GM12878 (cell line): ENCODE measurements around the gene REV3L.

ENCODE experiments used
- BRCA1 ChIP-seq: IDR thresholded peaks from 2 replicates; pipeline ENCODE4 v1.6.1; 2011; ENCODE audit warnings: low read depth, low read length, improper control_type of control experiment
- CHD4 ChIP-seq: fragments of 200-600 bp; sonication (generic); IDR thresholded peaks from 2 replicates; pipeline ENCODE4 v1.6.1; 2016; ENCODE audit warnings: mild to moderate bottlenecking
- CTCF ChIP-seq, 3 experiments: IDR thresholded peaks in 2 of 3; conservative IDR thresholded peaks in 1 of 3; 2 replicates each; pipeline ENCODE4 v1.5.1; 2011; ENCODE audit warnings: low read depth in 3 of 3, low read length in 3 of 3, mild to moderate bottlenecking in 3 of 3, control low read depth in 2 of 3, moderate library complexity in 2 of 3, inconsistent platforms in 1 of 3, mixed read lengths in 1 of 3; ENCODE audit not compliant: control insufficient read depth in 2 of 3, insufficient read depth in 1 of 3; ENCODE audit errors: extremely low read depth in 1 of 3
- DPF2 ChIP-seq: fragments of 450-650 bp; IDR thresholded peaks from 2 replicates; pipeline ENCODE4 v1.6.1; 2017; ENCODE audit warnings: mild to moderate bottlenecking
- FOS ChIP-seq: IDR thresholded peaks from 3 replicates; pipeline ENCODE4 v1.6.1; 2011; ENCODE audit warnings: borderline replicate concordance; ENCODE audit not compliant: insufficient read length; ENCODE audit errors: extremely low read depth
- IRF4 ChIP-seq: IDR thresholded peaks from 2 replicates; pipeline ENCODE4 v1.6.1; 2011; ENCODE audit warnings: low read depth, low read length
- JUND ChIP-seq: IDR thresholded peaks from 2 replicates; pipeline ENCODE4 v1.6.1; 2012; ENCODE audit warnings: low read depth, mild to moderate bottlenecking, low read length, improper control_type of control experiment, moderate library complexity
- NR2C1 ChIP-seq: fragments of 450-650 bp; IDR thresholded peaks from 2 replicates; pipeline ENCODE4 v1.6.1; 2017; ENCODE audit warnings: antibody characterized with exemption, mild to moderate bottlenecking, moderate library complexity
- SRF ChIP-seq, 2 experiments: IDR thresholded peaks; 2 replicates each; pipeline ENCODE4 v1.6.1; 2011; ENCODE audit warnings: low read depth in 2 of 2, low read length in 2 of 2, mild to moderate bottlenecking in 1 of 2, moderate library complexity in 1 of 2
- SUZ12 ChIP-seq: fragments of 200-600 bp; sonication (generic); IDR thresholded peaks from one replicate; pipeline ENCODE4 v1.6.1; 2018; ENCODE audit warnings: antibody characterized with exemption, mild to moderate bottlenecking; ENCODE audit not compliant: unreplicated experiment
- TCF7 ChIP-seq: IDR thresholded peaks from 2 replicates; pipeline ENCODE4 v1.6.1; 2014; ENCODE audit warnings: antibody characterized with exemption, borderline replicate concordance
- TF ChIP-seq, protein P1 (sequence below): IDR thresholded peaks from 2 replicates; pipeline ENCODE4 v1.6.1; 2012; ENCODE audit warnings: low read depth, low read length, improper control_type of control experiment

GRCh38 chr6:111445861-111446267, 37.2 kb downstream of the REV3L start:
- no peak for TF ChIP-seq TCF7
- no peak for TF ChIP-seq SUZ12
- no peak for TF ChIP-seq CTCF (IDR thresholded peaks at IDR 0.05 in 2 of 3, conservative IDR thresholded peaks at IDR 0.05 in 1 of 3; ENCODE audit: control insufficient read depth in 2 of 3, extremely low read depth in 1 of 3, insufficient read depth in 1 of 3, low read depth in 3 of 3, low read length in 3 of 3)
- TF ChIP-seq, protein P1, sequence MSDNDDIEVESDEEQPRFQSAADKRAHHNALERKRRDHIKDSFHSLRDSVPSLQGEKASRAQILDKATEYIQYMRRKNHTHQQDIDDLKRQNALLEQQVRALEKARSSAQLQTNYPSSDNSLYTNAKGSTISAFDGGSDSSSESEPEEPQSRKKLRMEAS: no peak
- TF ChIP-seq FOS: no peak
- no peak for TF ChIP-seq IRF4
- no peak for TF ChIP-seq SRF (IDR thresholded peaks at IDR 0.05; ENCODE audit: low read depth in 2 of 2, low read length in 2 of 2)
- no peak for TF ChIP-seq NR2C1
- TF ChIP-seq CHD4: no peak
- no peak for TF ChIP-seq JUND
- TF ChIP-seq BRCA1: no peak
- no peak for TF ChIP-seq DPF2
